Mucosa of descending colon (tissue), 3 donors: ENCODE measurements around the gene DLX1. TPM values are rescaled to one million over a fixed set of nuclear protein-coding genes. Genes with fewer than 3 reads are reported as not detected.

Experiments used
- ATAC-seq: fragments of 200-7000 bp; cut with Tn5 transposase; one replicate; pipeline ENCODE4 v1.9.1; 2020; ENCODE audit warnings: mild to moderate bottlenecking, moderate library complexity
- DNase-seq, 3 donors: peaks; one replicate each; pipeline ENCODE4 v3.0.0-alpha.2; 2020
- H3K36me3 ChIP-seq: fragments of 200-600 bp; one replicate; pipeline ENCODE4 v1.8.0; 2021; ENCODE audit warnings: low read depth, mild to moderate bottlenecking
- H3K4me1 ChIP-seq: fragments of 200-600 bp; one replicate; pipeline ENCODE4 v1.8.0; 2021; ENCODE audit warnings: low read depth, mild to moderate bottlenecking
- H3K4me3 ChIP-seq: fragments of 200-600 bp; one replicate; pipeline ENCODE4 v1.8.0; 2021; ENCODE audit warnings: mild to moderate bottlenecking
- H3K9me3 ChIP-seq: fragments of 200-600 bp; one replicate; pipeline ENCODE4 v1.8.0; 2021; ENCODE audit warnings: mild to moderate bottlenecking
- CTCF ChIP-seq: fragments of 200-600 bp; IDR thresholded peaks from one replicate; pipeline ENCODE4 v1.8.0; 2022; ENCODE audit warnings: antibody characterized with exemption, mild to moderate bottlenecking
- intact Hi-C, 2 donors: fragments of 100-400 bp; cut with DNase I in 1 of 2; cut with micrococcal nuclease in 1 of 2; formaldehyde crosslinking; loops; one replicate each; pipeline versions ENCODE4 v1.11.0 to v1.11.1; 2022; cut with DNase I, micrococcal nuclease
- total RNA-seq, 3 donors: library from RNA; stranded (reverse); fragmentation: NEBNext Ultra II Directional in 2 of 3; extraction: Animal tissue kit (Norgen Biotek cat#: 25700) in 2 of 3; gene quantifications; one replicate each; pipeline versions ENCODE4 v1.2.1 to v1.2.4, GENCODE V29; 2021 to 2023
- donor health status: DM: no; HTN: no; CAD: no; lungs with moderate emphysema.
- donor health status: DM: no; HTN: no; CAD: no.
- donor health status: DM: no; HTN: yes; CAD: no.

The DLX1 gene
- total RNA-seq, 3 donors from 2014 or later = 0.14 to 0.79 (median 0.58) TPM

GRCh38 chr2:172096626-172097547, 11.6 kb downstream of the DLX1 start:
- Histone ChIP-seq H3K4me3 (no peak overlapping the region), H3K36me3 (no peaks in the 10 kb centered on the region), H3K9me3 (no peaks in the 10 kb centered on the region), H3K4me1 (peaks cover 52% of the 10 kb centered on the region)
- no peak for TF ChIP-seq CTCF
- ATAC-seq (peak; percentile 6), DNase-seq (peak in 1 of 3 donors; percentile 35)
- intact Hi-C loops = no loop called here

- no peak for TF ChIP-seq CTCF
- no peak for ATAC-seq
- Histone ChIP-seq H3K36me3 (no peaks in the 10 kb centered on the region), H3K4me1 (peaks cover 60% of the 10 kb centered on the region), H3K4me3 (no peak overlapping the region), H3K9me3 (no peaks in the 10 kb centered on the region)
- DNase-seq = no peak
- intact Hi-C loops = no loop called here
Observed at GRCh38 chr2:172097557-172098131, 12.3 kb downstream of the DLX1 start.

- no peaks in the 10 kb centered on the region for H3K9me3 ChIP-seq
- ATAC-seq (no peak), DNase-seq (no peak)
- H3K4me1 ChIP-seq = peaks cover 66% of the 10 kb centered on the region
- intact Hi-C loops = no loop called here
- no peak overlapping the region for H3K4me3 ChIP-seq
- TF ChIP-seq CTCF = no peak
- no peaks in the 10 kb centered on the region for H3K36me3 ChIP-seq
Observed at GRCh38 chr2:172098287-172098649, 13.0 kb downstream of the DLX1 start.

GRCh38 chr2:172098650-172099471, 13.6 kb downstream of the DLX1 start:
- intact Hi-C loops = no loop called here
- DNase-seq (peak in 2 of 3 donors; percentile 54 to 55), ATAC-seq (peak; percentile 20)
- Histone ChIP-seq H3K9me3 (no peaks in the 10 kb centered on the region), H3K36me3 (no peaks in the 10 kb centered on the region), H3K4me1 (peaks cover 68% of the 10 kb centered on the region), H3K4me3 (no peak overlapping the region)
- no peak for TF ChIP-seq CTCF

- H3K4me1 ChIP-seq = peaks cover 66% of the 10 kb centered on the region
- H3K9me3 ChIP-seq = no peaks in the 10 kb centered on the region
- ATAC-seq (no peak), DNase-seq (no peak)
- no peaks in the 10 kb centered on the region for H3K36me3 ChIP-seq
- intact Hi-C loops = no loop called here
- TF ChIP-seq CTCF = no peak
- no peak overlapping the region for H3K4me3 ChIP-seq
Observed at GRCh38 chr2:172099472-172100079, 14.3 kb downstream of the DLX1 start.
